Thyroid gland (tissue), 4 donors: ENCODE measurements around the gene GLYR1.
A peak's percentile ranks its signal among the peaks of the same experiment; 100 is the strongest.

Source experiments
- POLR2A ChIP-seq, 2 donors: fragments of 450-650 bp; IDR thresholded peaks; one replicate each; pipeline ENCODE4 v1.6.1; 2017; ENCODE audit warnings: antibody characterized with exemption in 2 of 2, mild to moderate bottlenecking in 2 of 2, moderate library complexity in 1 of 2
- TF ChIP-seq, protein P1 (sequence below), 6 experiments: fragments of 200-600 bp in 3 of 6; fragments of 450-650 bp in 3 of 6; sonication (generic) in 3 of 6; IDR thresholded peaks; one replicate each; pipeline ENCODE4 v1.5.1; 2016 to 2019; ENCODE audit warnings: antibody characterized with exemption in 6 of 6, mild to moderate bottlenecking in 2 of 6, inconsistent platforms in 1 of 6, moderate library complexity in 1 of 6

DNA sequence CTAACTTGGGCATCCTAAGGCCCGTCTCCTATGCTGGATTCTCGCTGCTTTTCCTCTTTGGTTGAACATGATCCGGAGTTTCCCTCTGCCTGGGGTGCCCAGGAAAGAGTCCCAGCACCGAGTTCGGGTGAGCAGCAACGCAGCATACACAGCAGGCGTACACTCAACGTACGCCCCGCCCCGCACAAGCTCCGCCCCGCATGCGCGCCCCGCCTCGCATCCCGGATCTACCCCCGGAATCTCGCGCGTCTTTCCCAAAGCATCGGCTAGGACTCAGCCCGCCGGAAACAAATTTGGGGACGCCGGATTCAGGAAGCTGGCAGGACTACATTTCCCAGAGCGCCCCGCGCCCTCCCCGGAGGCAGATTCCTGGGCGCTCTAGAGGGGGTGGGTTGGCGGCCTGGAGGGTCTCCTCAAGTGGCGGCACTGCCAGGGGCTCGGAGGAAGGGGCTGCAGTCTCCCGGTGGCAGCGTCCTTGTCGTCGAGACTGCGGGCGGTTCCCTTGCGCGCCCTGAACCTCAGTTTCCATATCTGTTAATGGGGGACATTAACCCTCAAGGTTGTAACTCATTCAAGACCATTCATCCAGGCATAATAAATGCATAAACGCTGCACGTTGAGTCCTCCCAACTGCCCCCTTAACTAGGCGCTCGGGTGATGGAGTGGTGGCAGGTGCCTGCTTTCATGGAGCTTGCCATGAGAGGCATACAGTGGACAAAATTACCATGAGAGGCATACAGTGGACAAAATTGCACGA lies 78.4 kb downstream of the GLYR1 start:
- TF ChIP-seq, protein P1, sequence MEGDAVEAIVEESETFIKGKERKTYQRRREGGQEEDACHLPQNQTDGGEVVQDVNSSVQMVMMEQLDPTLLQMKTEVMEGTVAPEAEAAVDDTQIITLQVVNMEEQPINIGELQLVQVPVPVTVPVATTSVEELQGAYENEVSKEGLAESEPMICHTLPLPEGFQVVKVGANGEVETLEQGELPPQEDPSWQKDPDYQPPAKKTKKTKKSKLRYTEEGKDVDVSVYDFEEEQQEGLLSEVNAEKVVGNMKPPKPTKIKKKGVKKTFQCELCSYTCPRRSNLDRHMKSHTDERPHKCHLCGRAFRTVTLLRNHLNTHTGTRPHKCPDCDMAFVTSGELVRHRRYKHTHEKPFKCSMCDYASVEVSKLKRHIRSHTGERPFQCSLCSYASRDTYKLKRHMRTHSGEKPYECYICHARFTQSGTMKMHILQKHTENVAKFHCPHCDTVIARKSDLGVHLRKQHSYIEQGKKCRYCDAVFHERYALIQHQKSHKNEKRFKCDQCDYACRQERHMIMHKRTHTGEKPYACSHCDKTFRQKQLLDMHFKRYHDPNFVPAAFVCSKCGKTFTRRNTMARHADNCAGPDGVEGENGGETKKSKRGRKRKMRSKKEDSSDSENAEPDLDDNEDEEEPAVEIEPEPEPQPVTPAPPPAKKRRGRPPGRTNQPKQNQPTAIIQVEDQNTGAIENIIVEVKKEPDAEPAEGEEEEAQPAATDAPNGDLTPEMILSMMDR (IDR thresholded peaks at IDR 0.05) = no peak
- peak in 1 of 2 donors; percentile 82 for TF ChIP-seq POLR2A (IDR thresholded peaks at IDR 0.05)
